Pancreas (tissue), 10 donors: ENCODE results near the gene RINT1. TPM values are rescaled to one million over a fixed set of nuclear protein-coding genes. Genes with fewer than 3 reads are reported as not detected.
A peak's percentile ranks its signal among the peaks of the same experiment; 100 is the strongest.

Source experiments
- ATAC-seq, 4 donors: fragments of 200-7000 bp; cut with Tn5 transposase; one replicate each; pipeline versions ENCODE4 v1.8.0 to v1.9.1; 2020; ENCODE audit warnings: mild to moderate bottlenecking in 4 of 4, moderate library complexity in 4 of 4
- DNase-seq, 6 donors: peaks; one replicate each; pipeline ENCODE4 v3.0.0-alpha.2; 2020
- FAIRE-seq: peaks from 2 replicates; lab custom pipeline; 2012; peaks lifted over from hg19 to GRCh38; lab: Jason Lieb, UNC
- H3K27ac ChIP-seq, 4 donors: fragments of 200-600 bp; sonication (generic); 1 replicate in 3 of 4; 2 replicates in 1 of 4; pipeline versions ENCODE4 v1.5.0 to v1.8.0; 2020
- H3K27me3 ChIP-seq, 4 donors: fragments of 200-600 bp; one replicate each; pipeline ENCODE4 v1.8.0; 2021
- H3K36me3 ChIP-seq, 3 donors: fragments of 200-600 bp; sonication (generic) in 1 of 3; one replicate each; pipeline versions ENCODE4 v1.5.0 to v1.8.0; 2020 to 2021
- H3K4me1 ChIP-seq, 3 donors: fragments of 200-600 bp; one replicate each; pipeline ENCODE4 v1.8.0; 2021
- H3K4me3 ChIP-seq, 4 donors: fragments of 200-600 bp; sonication (generic) in 2 of 4; one replicate each; pipeline versions ENCODE4 v1.5.0 to v1.8.0; 2020 to 2021
- H3K9me3 ChIP-seq, 4 donors: fragments of 200-600 bp; one replicate each; pipeline ENCODE4 v1.8.0; 2021
- CTCF ChIP-seq, 4 donors: fragments of 200-600 bp; sonication (generic) in 3 of 4; IDR thresholded peaks; one replicate each; pipeline versions ENCODE4 v1.5.0 to v1.8.0; 2021; ENCODE audit warnings: antibody characterized with exemption in 4 of 4
- WGBS, 2 donors: extraction: QIAGEN DNeasy Blood & Tissue Kit; methylation state at CpG; one replicate each; pipeline ENCODE4 v1.1.7; 2013; 5-methylcytosine and 5-hydroxymethylcytosine counted together
- intact Hi-C, 3 donors: fragments of 100-400 bp; cut with DNase I; formaldehyde crosslinking; loops; one replicate each; pipeline versions ENCODE4 v1.11.1 to v1.14.2; 2022
- polyA plus RNA-seq, 2 donors: library from polyadenylated mRNA; stranded (reverse); fragments of 200-250 nt; gene quantifications; one replicate each; pipeline ENCODE4 v1.2.3, GENCODE V29; 2013
- total RNA-seq, 6 donors: library from RNA; stranded (reverse); fragmentation: NEBNext Ultra II Directional in 4 of 6; extraction: Animal tissue kit (Norgen Biotek cat#: 25700) in 4 of 6; gene quantifications; one replicate each; pipeline versions ENCODE4 v1.2.1 to v1.2.4, GENCODE V29; 2021 to 2023
- donor health status: healthy with polysubstance abuse.
- donor health status: DM: no; HTN: no; CAD: no; lungs with moderate emphysema.
- donor health status: DM: no; HTN: no; CAD: no.
- donor health status: control.
- donor health status: control.
- donor health status: Bipolar disorder and iron deficiency.
- donor health status: DM: yes; HTN: yes; CAD: no.
- donor health status: DM: no; HTN: no; CAD: no.
- donor health status: DM: no; HTN: no; CAD: no.
- donor health status: DM: yes; HTN: yes; CAD: no.

The RINT1 gene
- total and polyA plus RNA-seq, 8 donors: 9.1 to 15.4 (median 13.0) TPM

GRCh38 chr7:105532709-105533460 lies 884 bp downstream of the RINT1 start:
- ATAC-seq: no peak
- peak overlapping the region; percentile 70 to 100 (median 96) for H3K4me3 ChIP-seq
- WGBS, 2 donors: 16 to 17% methylated on average over 12 of the region's 12 CpGs
- intact Hi-C loops: no loop called here
- H3K27me3 ChIP-seq: no peaks in the 10 kb centered on the region
- peak overlapping the region; percentile 72 to 84 (median 77) for H3K27ac ChIP-seq
- peaks cover 0 to 12% (median 12%) of the 10 kb centered on the region in 3 donors for H3K4me1 ChIP-seq
- no peaks in the 10 kb centered on the region for H3K9me3 ChIP-seq
- no peak for DNase-seq
- TF ChIP-seq CTCF (IDR thresholded peaks at IDR 0.05): no peak
- no peak for FAIRE-seq
- peaks cover 0 to 6% (median 0%) of the 10 kb centered on the region in 3 donors for H3K36me3 ChIP-seq

GRCh38 chr7:105538339-105538738 lies 6.3 kb downstream of the RINT1 start:
- H3K36me3 ChIP-seq: peaks cover 2 to 46% (median 9%) of the 10 kb centered on the region in 3 donors
- no peaks in the 10 kb centered on the region for H3K9me3 ChIP-seq
- FAIRE-seq (no peak), DNase-seq (no peak), ATAC-seq (no peak)
- no peak for TF ChIP-seq CTCF (IDR thresholded peaks at IDR 0.05)
- no peak overlapping the region for H3K4me3 ChIP-seq
- intact Hi-C loops: no loop called here
- WGBS, 2 donors: 47 to 84% methylated on average over 2 of the region's 2 CpGs
- peaks cover 0 to 9% (median 7%) of the 10 kb centered on the region in 3 donors for H3K4me1 ChIP-seq
- H3K27me3 ChIP-seq: no peaks in the 10 kb centered on the region
- no peak overlapping the region for H3K27ac ChIP-seq

GRCh38 chr7:105559926-105560325 lies 27.9 kb downstream of the RINT1 start:
- 86 to 96% methylated on average over 1 of the region's 1 CpG for WGBS, 2 donors
- H3K4me1 ChIP-seq: no peaks in the 10 kb centered on the region

GRCh38 chr7:105565190-105565589 lies 33.2 kb downstream of the RINT1 start:
- Histone ChIP-seq H3K4me3 (no peak overlapping the region), H3K27ac (no peak overlapping the region), H3K27me3 (no peaks in the 10 kb centered on the region), H3K9me3 (no peaks in the 10 kb centered on the region), H3K4me1 (no peaks in the 10 kb centered on the region), H3K36me3 (peaks cover 0 to 67% (median 20%) of the 10 kb centered on the region in 3 donors)
- TF ChIP-seq CTCF (IDR thresholded peaks at IDR 0.05): no peak
- intact Hi-C loops: no loop called here
- no peak for ATAC-seq
- 96 to 100% methylated on average over 4 of the region's 4 CpGs for WGBS, 2 donors
- FAIRE-seq: no peak
- no peak for DNase-seq

More at GRCh38 chr7:105559926-105560325, 27.9 kb downstream of the RINT1 start:
- Histone ChIP-seq H3K9me3 (no peaks in the 10 kb centered on the region), H3K36me3 (peaks cover 0 to 61% (median 11%) of the 10 kb centered on the region in 3 donors), H3K4me3 (no peak overlapping the region), H3K27me3 (no peaks in the 10 kb centered on the region), H3K27ac (no peak overlapping the region)
- TF ChIP-seq CTCF (IDR thresholded peaks at IDR 0.05): no peak
- DNase-seq: no peak
- ATAC-seq: no peak
- no peak for FAIRE-seq
- intact Hi-C loops: no loop called here

- H3K4me3 ChIP-seq: no peak overlapping the region
- no peaks in the 10 kb centered on the region for H3K9me3 ChIP-seq
- 84 to 91% methylated on average over 2 of the region's 2 CpGs for WGBS, 2 donors
- TF ChIP-seq CTCF (IDR thresholded peaks at IDR 0.05): no peak
- peaks cover 0 to 51% (median 20%) of the 10 kb centered on the region in 3 donors for H3K36me3 ChIP-seq
- no peaks in the 10 kb centered on the region for H3K27me3 ChIP-seq
- H3K27ac ChIP-seq: no peak overlapping the region
- intact Hi-C loops: no loop called here
- no peak for ATAC-seq
- no peak for DNase-seq
- no peak for FAIRE-seq
- H3K4me1 ChIP-seq: no peaks in the 10 kb centered on the region
Observed at GRCh38 chr7:105567024-105567423, 35.0 kb downstream of the RINT1 start.
